ENCODE measurements around the gene SEMA6A.

- TF ChIP-seq, protein P1, sequence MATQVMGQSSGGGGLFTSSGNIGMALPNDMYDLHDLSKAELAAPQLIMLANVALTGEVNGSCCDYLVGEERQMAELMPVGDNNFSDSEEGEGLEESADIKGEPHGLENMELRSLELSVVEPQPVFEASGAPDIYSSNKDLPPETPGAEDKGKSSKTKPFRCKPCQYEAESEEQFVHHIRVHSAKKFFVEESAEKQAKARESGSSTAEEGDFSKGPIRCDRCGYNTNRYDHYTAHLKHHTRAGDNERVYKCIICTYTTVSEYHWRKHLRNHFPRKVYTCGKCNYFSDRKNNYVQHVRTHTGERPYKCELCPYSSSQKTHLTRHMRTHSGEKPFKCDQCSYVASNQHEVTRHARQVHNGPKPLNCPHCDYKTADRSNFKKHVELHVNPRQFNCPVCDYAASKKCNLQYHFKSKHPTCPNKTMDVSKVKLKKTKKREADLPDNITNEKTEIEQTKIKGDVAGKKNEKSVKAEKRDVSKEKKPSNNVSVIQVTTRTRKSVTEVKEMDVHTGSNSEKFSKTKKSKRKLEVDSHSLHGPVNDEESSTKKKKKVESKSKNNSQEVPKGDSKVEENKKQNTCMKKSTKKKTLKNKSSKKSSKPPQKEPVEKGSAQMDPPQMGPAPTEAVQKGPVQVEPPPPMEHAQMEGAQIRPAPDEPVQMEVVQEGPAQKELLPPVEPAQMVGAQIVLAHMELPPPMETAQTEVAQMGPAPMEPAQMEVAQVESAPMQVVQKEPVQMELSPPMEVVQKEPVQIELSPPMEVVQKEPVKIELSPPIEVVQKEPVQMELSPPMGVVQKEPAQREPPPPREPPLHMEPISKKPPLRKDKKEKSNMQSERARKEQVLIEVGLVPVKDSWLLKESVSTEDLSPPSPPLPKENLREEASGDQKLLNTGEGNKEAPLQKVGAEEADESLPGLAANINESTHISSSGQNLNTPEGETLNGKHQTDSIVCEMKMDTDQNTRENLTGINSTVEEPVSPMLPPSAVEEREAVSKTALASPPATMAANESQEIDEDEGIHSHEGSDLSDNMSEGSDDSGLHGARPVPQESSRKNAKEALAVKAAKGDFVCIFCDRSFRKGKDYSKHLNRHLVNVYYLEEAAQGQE (IDR thresholded peaks at IDR 0.05; ENCODE audit: insufficient replicate concordance, low read depth), result no peak
- TF ChIP-seq CTCF (IDR thresholded peaks at IDR 0.05; ENCODE audit: insufficient read depth, low read length), result no peak
Measured at GRCh38 chr5:116498503-116499048, 76.0 kb downstream of the SEMA6A start.
